Measurements from ENCODE around the gene PCLO.

Gene PCLO

GRCh38 chr7:82810558-82811259, 352.0 kb downstream of the PCLO start:
- no peak for DNase-seq

GRCh38 chr7:82808633-82809032, 354.1 kb downstream of the PCLO start:
- no peak for DNase-seq

- DNase-seq, result no peak
Measured at GRCh38 chr7:82805527-82805960, 357.1 kb downstream of the PCLO start.

- no peak for DNase-seq
Measured at GRCh38 chr7:82803411-82803810, 359.3 kb downstream of the PCLO start.

GRCh38 chr7:82789883-82790609, 372.6 kb downstream of the PCLO start:
- no peak for DNase-seq

- DNase-seq, result no peak
Measured at GRCh38 chr7:82778021-82778420, 384.7 kb downstream of the PCLO start.

- DNase-seq, result no peak
Measured at GRCh38 chr7:82762880-82763279, 399.8 kb downstream of the PCLO start.

- DNase-seq, result no peak
Measured at GRCh38 chr7:82760831-82761230, 401.9 kb downstream of the PCLO start.

- no peak for DNase-seq
Measured at GRCh38 chr7:82760074-82760473, 402.6 kb downstream of the PCLO start.

GRCh38 chr7:82755705-82756551, 406.8 kb downstream of the PCLO start:
- DNase-seq, result no peak

- no peak for DNase-seq
Measured at GRCh38 chr7:82750007-82750406, 412.7 kb downstream of the PCLO start.

- no peak for DNase-seq
Measured at GRCh38 chr7:82745820-82746219, 416.9 kb downstream of the PCLO start.

GRCh38 chr7:82745117-82745516, 417.6 kb downstream of the PCLO start:
- DNase-seq, result no peak

GRCh38 chr7:82742163-82742562, 420.5 kb downstream of the PCLO start:
- DNase-seq, result no peak

GRCh38 chr7:82741493-82741892, 421.2 kb downstream of the PCLO start:
- DNase-seq, result no peak

GRCh38 chr7:82740246-82740848, 422.3 kb downstream of the PCLO start:
- DNase-seq, result no peak

- DNase-seq, result no peak
Measured at GRCh38 chr7:82736633-82737032, 426.1 kb downstream of the PCLO start.

- DNase-seq, result no peak
Measured at GRCh38 chr7:82732677-82733076, 430.0 kb downstream of the PCLO start.

GRCh38 chr7:82729172-82730030, 433.3 kb downstream of the PCLO start:
- DNase-seq, result no peak

- DNase-seq, result no peak
Measured at GRCh38 chr7:82726038-82726800, 436.5 kb downstream of the PCLO start.

GRCh38 chr7:82723411-82723810, 439.3 kb downstream of the PCLO start:
- no peak for DNase-seq
